Measurements from ENCODE around the gene METTL1. TPM values are rescaled to one million over a fixed set of nuclear protein-coding genes. Genes with fewer than 3 reads are reported as not detected.

METTL1 gene
- total and polyA plus RNA-seq, 8 donors = 4.4 to 37.9 (median 15.4) TPM

DNA sequence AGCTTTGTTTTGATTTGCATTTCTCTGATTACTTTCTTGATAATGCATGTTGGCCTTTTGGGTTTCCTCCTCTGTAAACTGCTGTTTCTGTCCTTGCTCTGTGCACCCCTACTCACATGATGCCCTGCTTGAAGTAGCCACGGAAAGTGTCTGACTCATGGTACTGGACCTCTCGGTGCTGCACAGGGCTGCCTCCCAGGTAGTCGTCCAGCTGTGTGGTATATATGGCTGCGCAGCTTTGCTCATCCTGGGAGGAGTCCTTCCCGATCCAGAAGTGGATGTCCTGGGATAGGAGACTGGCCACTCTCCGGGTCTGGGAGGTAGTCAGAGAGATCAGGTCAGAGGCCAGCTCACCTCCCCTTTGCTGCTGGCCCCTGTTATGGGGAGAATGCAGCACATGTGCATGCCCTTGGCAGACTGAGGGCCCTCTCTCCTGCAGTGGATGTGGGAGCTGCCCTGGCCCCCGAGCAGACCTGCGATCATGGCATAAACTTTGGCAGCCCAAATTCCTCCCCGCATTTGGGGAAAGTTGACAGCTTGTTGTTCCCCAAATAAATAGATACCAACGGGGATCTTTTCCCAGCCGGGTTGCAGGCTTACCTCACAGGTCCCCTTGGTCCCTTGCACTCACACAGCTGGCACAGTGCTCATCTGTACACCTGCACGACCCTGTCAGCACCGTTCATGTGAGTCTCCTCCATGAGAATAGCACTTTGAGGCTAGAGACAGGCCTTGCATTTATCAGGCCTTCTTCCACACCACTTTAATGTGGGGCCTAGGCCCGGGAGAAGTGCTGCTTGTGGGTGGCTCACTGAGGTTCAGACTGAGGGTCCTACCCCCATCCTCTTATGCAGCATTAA is 41.4 kb upstream of the METTL1 start:
- Histone ChIP-seq H3K36me3 (peaks cover 20 to 52% (median 48%) of the 10 kb centered on the region in 4 donors), H3K9me3 (no peaks in the 10 kb centered on the region), H3K27me3 (no peaks in the 10 kb centered on the region), H3K27ac (no peak overlapping the region), H3K4me3 (no peak overlapping the region), H3K4me1 (peaks cover 15 to 60% (median 28%) of the 10 kb centered on the region in 4 donors)
- no peak for DNase-seq
- no peak for TF ChIP-seq EP300 (IDR thresholded peaks at IDR 0.05)
- no peak for TF ChIP-seq POLR2AphosphoS5 (IDR thresholded peaks at IDR 0.05)
- no peak for TF ChIP-seq POLR2A (IDR thresholded peaks at IDR 0.05)
- TF ChIP-seq, protein P1, sequence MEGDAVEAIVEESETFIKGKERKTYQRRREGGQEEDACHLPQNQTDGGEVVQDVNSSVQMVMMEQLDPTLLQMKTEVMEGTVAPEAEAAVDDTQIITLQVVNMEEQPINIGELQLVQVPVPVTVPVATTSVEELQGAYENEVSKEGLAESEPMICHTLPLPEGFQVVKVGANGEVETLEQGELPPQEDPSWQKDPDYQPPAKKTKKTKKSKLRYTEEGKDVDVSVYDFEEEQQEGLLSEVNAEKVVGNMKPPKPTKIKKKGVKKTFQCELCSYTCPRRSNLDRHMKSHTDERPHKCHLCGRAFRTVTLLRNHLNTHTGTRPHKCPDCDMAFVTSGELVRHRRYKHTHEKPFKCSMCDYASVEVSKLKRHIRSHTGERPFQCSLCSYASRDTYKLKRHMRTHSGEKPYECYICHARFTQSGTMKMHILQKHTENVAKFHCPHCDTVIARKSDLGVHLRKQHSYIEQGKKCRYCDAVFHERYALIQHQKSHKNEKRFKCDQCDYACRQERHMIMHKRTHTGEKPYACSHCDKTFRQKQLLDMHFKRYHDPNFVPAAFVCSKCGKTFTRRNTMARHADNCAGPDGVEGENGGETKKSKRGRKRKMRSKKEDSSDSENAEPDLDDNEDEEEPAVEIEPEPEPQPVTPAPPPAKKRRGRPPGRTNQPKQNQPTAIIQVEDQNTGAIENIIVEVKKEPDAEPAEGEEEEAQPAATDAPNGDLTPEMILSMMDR (IDR thresholded peaks at IDR 0.05) = no peak
- 59 to 79% (median 73%) methylated on average over 14 of the region's 14 CpGs for WGBS, 5 donors
- intact Hi-C loops (cut with DNase I; ENCODE audit: low total_unique reads) = no loop called here

DNA sequence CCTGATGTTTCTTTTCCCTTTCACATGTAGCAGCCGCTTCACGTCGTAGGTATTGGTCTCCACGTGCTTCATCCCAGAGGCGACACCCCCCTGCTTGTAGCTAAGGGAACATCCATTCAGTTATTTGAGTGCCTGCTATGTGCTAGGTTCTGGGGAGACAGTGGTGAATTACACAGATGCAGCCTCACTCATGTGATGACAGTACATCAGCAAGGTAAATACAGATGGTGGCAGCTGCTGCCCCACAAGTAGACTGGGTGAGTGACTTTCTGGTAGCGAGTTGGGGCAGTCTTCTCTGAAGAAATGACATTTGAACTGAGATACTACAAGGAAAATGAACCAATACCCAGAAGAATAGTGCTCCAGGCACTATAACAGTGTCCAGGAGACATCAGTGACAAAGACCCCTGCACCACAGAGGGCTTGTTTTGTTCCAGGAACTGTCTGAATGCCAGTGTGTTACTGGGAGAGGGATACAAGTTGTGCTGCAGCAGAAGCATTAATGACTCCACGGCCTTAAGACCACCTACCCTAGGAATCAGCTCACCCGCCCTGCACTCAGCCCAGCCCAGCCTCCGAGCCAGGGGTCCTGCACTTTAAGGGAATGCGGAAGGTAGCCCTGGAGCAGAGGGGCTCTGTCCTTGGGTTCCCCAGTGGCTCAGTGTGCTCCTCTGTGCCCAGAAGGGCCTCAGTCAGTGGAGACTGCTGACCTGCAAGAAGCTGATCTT is 39.3 kb upstream of the METTL1 start:
- Histone ChIP-seq H3K27ac (no peak overlapping the region), H3K27me3 (no peaks in the 10 kb centered on the region), H3K4me1 (peaks cover 2 to 42% (median 13%) of the 10 kb centered on the region in 4 donors), H3K9me3 (no peaks in the 10 kb centered on the region), H3K36me3 (peaks cover 31 to 71% (median 69%) of the 10 kb centered on the region in 4 donors), H3K4me3 (no peak overlapping the region)
- intact Hi-C loops (cut with DNase I; ENCODE audit: low total_unique reads) = no loop called here
- TF ChIP-seq POLR2A (IDR thresholded peaks at IDR 0.05) = no peak
- TF ChIP-seq, protein P1 (IDR thresholded peaks at IDR 0.05) = no peak
- TF ChIP-seq POLR2AphosphoS5 (IDR thresholded peaks at IDR 0.05) = no peak
- TF ChIP-seq EP300 (IDR thresholded peaks at IDR 0.05) = no peak
- DNase-seq = no peak
- 86 to 95% (median 91%) methylated on average over 10 of the region's 10 CpGs for WGBS, 5 donors

DNA sequence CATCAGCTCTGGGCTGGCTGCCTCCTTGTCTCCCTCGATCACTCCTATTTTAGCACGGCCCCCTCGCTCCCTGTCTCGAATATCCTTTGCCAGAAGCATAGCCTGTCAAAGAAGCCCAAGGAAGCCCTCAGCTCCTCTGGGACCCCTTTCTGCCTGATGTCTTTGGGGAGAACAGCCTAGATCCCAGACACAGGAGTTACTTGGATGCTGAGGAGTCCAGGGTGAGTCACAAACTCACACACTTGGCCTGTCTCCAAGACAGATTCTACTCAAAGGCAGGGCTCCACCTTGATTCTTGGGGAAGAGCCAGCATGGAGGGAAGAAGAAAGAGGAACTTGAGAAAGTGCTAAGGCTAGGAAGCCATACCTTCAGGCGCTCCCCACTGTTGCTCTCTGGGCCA is 38.5 kb upstream of the METTL1 start:
- Histone ChIP-seq H3K4me3 (no peak overlapping the region), H3K36me3 (peaks cover 33 to 79% (median 75%) of the 10 kb centered on the region in 4 donors), H3K27me3 (no peaks in the 10 kb centered on the region), H3K4me1 (peaks cover 0 to 34% (median 9%) of the 10 kb centered on the region in 4 donors), H3K9me3 (no peaks in the 10 kb centered on the region), H3K27ac (no peak overlapping the region)
- 88 to 95% (median 92%) methylated on average over 5 of the region's 5 CpGs for WGBS, 5 donors
- no peak for DNase-seq
- TF ChIP-seq, protein P1 (IDR thresholded peaks at IDR 0.05) = no peak
- TF ChIP-seq POLR2AphosphoS5 (IDR thresholded peaks at IDR 0.05) (no peak), EP300 (IDR thresholded peaks at IDR 0.05) (no peak), POLR2A (IDR thresholded peaks at IDR 0.05) (no peak)
- intact Hi-C loops (cut with DNase I; ENCODE audit: low total_unique reads) = no loop called here

DNA sequence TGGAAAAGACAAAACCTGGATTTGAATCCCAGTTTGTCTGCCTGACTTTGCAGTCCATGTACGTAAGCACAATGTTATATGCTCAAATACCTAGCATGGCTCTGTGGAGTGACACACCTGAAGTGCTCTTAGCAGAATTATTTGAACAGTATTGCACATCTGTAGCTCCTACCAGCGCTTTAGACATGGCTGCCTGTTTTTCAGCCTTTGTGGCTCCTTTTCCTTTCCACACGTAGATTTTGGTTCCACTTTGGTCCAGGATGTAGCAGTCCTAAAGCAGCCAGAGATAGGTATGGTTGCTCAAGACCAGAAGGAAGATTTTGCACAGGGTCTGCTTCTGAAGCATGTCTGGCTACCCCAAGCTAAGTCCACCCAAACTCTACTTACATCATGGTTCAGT is 37.5 kb upstream of the METTL1 start:
- WGBS, 5 donors = 86 to 99% (median 94%) methylated on average over 3 of the region's 3 CpGs
- no peak for TF ChIP-seq EP300 (IDR thresholded peaks at IDR 0.05)
- TF ChIP-seq, protein P1 (IDR thresholded peaks at IDR 0.05) = no peak
- no peak for TF ChIP-seq POLR2AphosphoS5 (IDR thresholded peaks at IDR 0.05)
- TF ChIP-seq POLR2A (IDR thresholded peaks at IDR 0.05) = no peak
- no peak overlapping the region for H3K4me3 ChIP-seq
- no peak for DNase-seq
- no peak overlapping the region for H3K27ac ChIP-seq
- H3K4me1 ChIP-seq = peaks cover 0 to 26% (median 3%) of the 10 kb centered on the region in 4 donors
- H3K36me3 ChIP-seq = peaks cover 33 to 89% (median 85%) of the 10 kb centered on the region in 4 donors
- H3K27me3 ChIP-seq = no peaks in the 10 kb centered on the region
- H3K9me3 ChIP-seq = no peaks in the 10 kb centered on the region
- intact Hi-C loops (cut with DNase I; ENCODE audit: low total_unique reads) = no loop called here
